GM12864 (cell line): ENCODE results near the gene ETDB.
"Not testable (repeated sequence)": the region's sequence is repeated elsewhere in the genome, so short reads cannot be mapped to it uniquely, and the experiment has no call there.

Experiments used
- DNase-seq: peaks from one replicate; pipeline ENCODE4 v3.0.0-alpha.2; 2011; ENCODE audit warnings: low read depth
- H3K4me3 ChIP-seq: 2 replicates; pipeline ENCODE4 v1.5.1; 2011; ENCODE audit warnings: mild to moderate bottlenecking, low read depth, low read length, control low read depth
- CTCF ChIP-seq: IDR thresholded peaks from 2 replicates; pipeline ENCODE4 v1.5.1; 2011; ENCODE audit warnings: low read depth, mild to moderate bottlenecking, moderate library complexity, low read length, control low read depth, inconsistent platforms; ENCODE audit errors: missing control alignments

Gene ETDB

GRCh38 chrX:135120056-135120576 is at the start of gene ETDB:
Gene ETDB (minus strand): TSS chrX:135120526. CDS start chrX:135119261, 1,265 bp downstream.
- not testable (repeated sequence) for H3K4me3 ChIP-seq, DNase-seq

- DNase-seq, H3K4me3 ChIP-seq: not testable (repeated sequence)
These were observed 49.2 kb upstream of the ETDB start for GRCh38 chrX:135169534-135169933.

- DNase-seq, result no peak
- no peak for TF ChIP-seq CTCF
These were observed 48.2 kb upstream of the ETDB start for GRCh38 chrX:135168486-135168885.

GRCh38 chrX:135154688-135155087 is 34.4 kb upstream of the ETDB start:
- H3K4me3 ChIP-seq, DNase-seq: not testable (repeated sequence)

More at GRCh38 chrX:135168486-135168885, 48.2 kb upstream of the ETDB start:
- H3K4me3 ChIP-seq, result no peak overlapping the region

- not testable (repeated sequence) for H3K4me3 ChIP-seq, DNase-seq
These were observed 5.8 kb upstream of the ETDB start for GRCh38 chrX:135126145-135126544.

GRCh38 chrX:135116064-135116463 is 4.3 kb downstream of the ETDB start:
- not testable (repeated sequence) for DNase-seq, H3K4me3 ChIP-seq

GRCh38 chrX:135114392-135114791 is 5.9 kb downstream of the ETDB start:
- TF ChIP-seq CTCF, result no peak
- H3K4me3 ChIP-seq, result no peak overlapping the region
- peak; percentile 44 for DNase-seq

GRCh38 chrX:135112743-135113142 is 7.6 kb downstream of the ETDB start:
- no peak for TF ChIP-seq CTCF
- DNase-seq, result no peak
- no peak overlapping the region for H3K4me3 ChIP-seq

GRCh38 chrX:135112096-135112729 is 8.1 kb downstream of the ETDB start:
- no peak for DNase-seq
- TF ChIP-seq CTCF, result peak; percentile 73
- no peak overlapping the region for H3K4me3 ChIP-seq

- no peak for DNase-seq
- H3K4me3 ChIP-seq, result no peak overlapping the region
- TF ChIP-seq CTCF, result no peak
These were observed 10.8 kb downstream of the ETDB start for GRCh38 chrX:135109554-135109953.
